Gastrocnemius medialis (tissue), 4 donors: Measurements from ENCODE around the gene GDA. TPM values are rescaled to one million over a fixed set of nuclear protein-coding genes. Genes with fewer than 3 reads are reported as not detected.

Experiments
- ATAC-seq, 2 donors: fragments of 150-250 bp; one replicate each; pipeline ENCODE4 v1.9.1; 2016
- DNase-seq, 2 donors: peaks; one replicate each; pipeline ENCODE4 v3.0.0-alpha.2; 2019
- H3K27ac ChIP-seq, 4 donors: fragments of 200-600 bp; sonication (generic); 1 replicate in 1 of 4; 2 replicates in 3 of 4; pipeline ENCODE4 v1.5.1; 2016 to 2018; ENCODE audit warnings: mild to moderate bottlenecking in 2 of 4, moderate library complexity in 1 of 4
- H3K27me3 ChIP-seq, 3 donors: fragments of 200-600 bp; sonication (generic) in 2 of 3; 1 replicate in 1 of 3; 2 replicates in 2 of 3; pipeline versions ENCODE4 v1.5.1 to v1.6.0; 2016 to 2019; ENCODE audit warnings: mild to moderate bottlenecking in 1 of 3, moderate library complexity in 1 of 3
- H3K36me3 ChIP-seq, 2 donors: fragments of 200-600 bp; sonication (generic) in 1 of 2; one replicate each; pipeline ENCODE4 v1.5.1; 2017 to 2018
- H3K4me1 ChIP-seq, 2 donors: fragments of 200-600 bp; sonication (generic) in 1 of 2; one replicate each; pipeline ENCODE4 v1.5.1; 2016 to 2017; ENCODE audit warnings: mild to moderate bottlenecking in 2 of 2
- H3K4me3 ChIP-seq, 4 donors: fragments of 200-600 bp; sonication (generic) in 3 of 4; 1 replicate in 1 of 4; 2 replicates in 3 of 4; pipeline ENCODE4 v1.5.1; 2016 to 2019; ENCODE audit warnings: mild to moderate bottlenecking in 2 of 4
- H3K9me3 ChIP-seq, 3 donors: fragments of 200-600 bp; sonication (generic) in 2 of 3; 1 replicate in 1 of 3; 2 replicates in 2 of 3; pipeline ENCODE4 v1.5.1; 2016 to 2019
- POLR2A ChIP-seq, 2 donors: fragments of 450-650 bp; IDR thresholded peaks; one replicate each; pipeline ENCODE4 v1.6.1; 2017; ENCODE audit warnings: antibody characterized with exemption in 2 of 2, mild to moderate bottlenecking in 2 of 2, moderate library complexity in 2 of 2
- in situ Hi-C, 4 donors: fragments of 200-750 bp; cut with MboI; loops; one replicate each; pipeline versions ENCODE4 v1.15.0 to v1.8.0; 2017; ENCODE audit warnings: low sequenced_read_pairs in 4 of 4
- intact Hi-C: fragments of 100-400 bp; cut with DNase I; formaldehyde crosslinking; loops from one replicate; pipeline ENCODE4 v1.15.1; 2023; ENCODE audit warnings: low total_unique reads
- total RNA-seq, 4 donors: library from RNA; depleted of rRNA; stranded (reverse); fragments of >200 nt; gene quantifications; one replicate each; pipeline versions ENCODE4 v1.1.0 to v1.2.3, GENCODE V29; 2016
- TF ChIP-seq, protein P1 (sequence below), 5 experiments: fragments of 450-650 bp in 3 of 5; fragments of 200-600 bp in 2 of 5; sonication (generic) in 2 of 5; IDR thresholded peaks in 4 of 5; conservative IDR thresholded peaks in 1 of 5; 1 replicate in 4 of 5; 2 replicates in 1 of 5; pipeline ENCODE4 v1.5.1; 2016 to 2019; ENCODE audit warnings: antibody characterized with exemption in 5 of 5, mild to moderate bottlenecking in 3 of 5, moderate library complexity in 3 of 5

Gene GDA
- total RNA-seq, 4 donors from 2014 or later: 0.62 to 2.5 (median 0.82) TPM; not detected in 1

DNA sequence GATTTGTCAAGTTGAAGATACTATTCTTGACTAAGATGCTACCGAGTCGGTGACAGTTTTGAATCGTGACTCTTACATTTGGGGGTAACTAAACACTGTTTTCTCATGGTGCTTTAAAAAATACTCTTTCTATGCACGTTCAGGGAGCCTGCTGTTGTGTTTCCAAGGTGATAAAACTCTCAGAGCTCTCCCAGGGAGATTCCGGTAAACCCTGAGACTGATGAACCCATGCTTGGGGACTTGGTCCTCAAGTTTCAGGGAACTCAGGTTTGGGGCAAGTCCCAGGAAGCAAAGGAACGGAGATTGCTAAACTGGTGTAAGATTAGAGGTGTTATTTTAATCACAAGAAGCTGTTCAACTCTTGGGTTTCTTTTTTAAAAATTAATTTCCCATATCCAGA, 1.4 kb downstream of the GDA start:
- no peaks in the 10 kb centered on the region for H3K36me3 ChIP-seq
- DNase-seq (no peak), ATAC-seq (no peak)
- TF ChIP-seq POLR2A (IDR thresholded peaks at IDR 0.05): no peak
- TF ChIP-seq, protein P1, sequence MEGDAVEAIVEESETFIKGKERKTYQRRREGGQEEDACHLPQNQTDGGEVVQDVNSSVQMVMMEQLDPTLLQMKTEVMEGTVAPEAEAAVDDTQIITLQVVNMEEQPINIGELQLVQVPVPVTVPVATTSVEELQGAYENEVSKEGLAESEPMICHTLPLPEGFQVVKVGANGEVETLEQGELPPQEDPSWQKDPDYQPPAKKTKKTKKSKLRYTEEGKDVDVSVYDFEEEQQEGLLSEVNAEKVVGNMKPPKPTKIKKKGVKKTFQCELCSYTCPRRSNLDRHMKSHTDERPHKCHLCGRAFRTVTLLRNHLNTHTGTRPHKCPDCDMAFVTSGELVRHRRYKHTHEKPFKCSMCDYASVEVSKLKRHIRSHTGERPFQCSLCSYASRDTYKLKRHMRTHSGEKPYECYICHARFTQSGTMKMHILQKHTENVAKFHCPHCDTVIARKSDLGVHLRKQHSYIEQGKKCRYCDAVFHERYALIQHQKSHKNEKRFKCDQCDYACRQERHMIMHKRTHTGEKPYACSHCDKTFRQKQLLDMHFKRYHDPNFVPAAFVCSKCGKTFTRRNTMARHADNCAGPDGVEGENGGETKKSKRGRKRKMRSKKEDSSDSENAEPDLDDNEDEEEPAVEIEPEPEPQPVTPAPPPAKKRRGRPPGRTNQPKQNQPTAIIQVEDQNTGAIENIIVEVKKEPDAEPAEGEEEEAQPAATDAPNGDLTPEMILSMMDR (IDR thresholded peaks at IDR 0.05 in 4 of 5, conservative IDR thresholded peaks at IDR 0.05 in 1 of 5): no peak
- H3K4me3 ChIP-seq: no peak overlapping the region
- no peaks in the 10 kb centered on the region for H3K9me3 ChIP-seq
- H3K27me3 ChIP-seq: no peaks in the 10 kb centered on the region
- intact Hi-C loops (no loop called here), in situ Hi-C loops (loop anchor here in 1 of 4 donors (25.0 kb wide), 1 partner anchor 88 kb away; the partner anchor contains the start of gene C9orf57)
- H3K27ac ChIP-seq: peak overlapping the region in 1 of 4 donors; percentile 21
- peaks cover 4 to 6% of the 10 kb centered on the region in 2 donors for H3K4me1 ChIP-seq

- Histone ChIP-seq H3K27me3 (no peaks in the 10 kb centered on the region), H3K4me3 (no peak overlapping the region), H3K36me3 (no peaks in the 10 kb centered on the region), H3K4me1 (peaks cover 4 to 6% of the 10 kb centered on the region in 2 donors), H3K9me3 (no peaks in the 10 kb centered on the region), H3K27ac (peak overlapping the region in 1 of 4 donors; percentile 21)
- DNase-seq (no peak), ATAC-seq (no peak)
- in situ Hi-C loops: loop anchor here in 1 of 4 donors (25.0 kb wide), 1 partner anchor 89 kb away; the partner anchor contains the start of gene C9orf57
- intact Hi-C loops: no loop called here
- TF ChIP-seq, protein P1 (IDR thresholded peaks at IDR 0.05 in 4 of 5, conservative IDR thresholded peaks at IDR 0.05 in 1 of 5): no peak
- TF ChIP-seq POLR2A (IDR thresholded peaks at IDR 0.05): no peak
Observed at GRCh38 chr9:72151104-72151503, 1.9 kb downstream of the GDA start.

DNA sequence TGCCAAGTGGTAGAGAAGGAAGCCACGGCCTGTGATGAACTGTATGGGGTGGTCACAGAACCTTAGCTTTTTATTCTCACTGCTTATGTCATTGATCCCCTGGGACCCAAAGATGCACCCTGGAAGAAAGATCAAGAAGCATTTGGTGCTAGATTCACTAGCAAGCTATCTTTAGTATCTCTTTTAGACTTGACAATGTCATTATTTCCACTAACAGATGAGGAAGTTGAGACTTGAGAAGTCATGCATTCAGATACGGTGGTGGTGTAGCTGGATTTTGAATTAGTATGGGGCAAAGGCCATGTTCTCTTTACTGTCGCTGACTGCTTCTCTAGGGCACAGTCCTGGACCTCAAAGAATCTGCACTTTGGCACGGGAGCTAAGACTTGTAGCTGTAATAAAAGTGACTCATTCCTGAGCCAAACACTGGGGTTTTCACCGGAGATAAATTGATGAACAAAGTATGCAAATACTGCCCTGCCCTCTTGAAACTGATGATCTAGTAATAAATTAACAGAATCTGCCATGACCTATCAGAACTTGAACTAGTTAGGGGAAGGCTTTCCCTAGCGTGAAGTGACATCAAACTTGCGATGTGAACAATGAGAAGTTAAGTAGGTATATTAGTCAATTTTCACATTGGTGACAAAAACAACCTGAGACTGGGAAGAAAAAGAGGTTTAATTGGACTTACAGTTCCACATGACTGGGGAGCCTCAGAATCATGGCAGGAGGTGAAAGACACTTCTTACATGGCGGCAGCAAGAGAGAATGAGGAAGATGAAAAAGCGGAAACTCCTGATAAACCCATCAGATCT, 5.4 kb downstream of the GDA start:
- DNase-seq: no peak
- Histone ChIP-seq H3K9me3 (no peaks in the 10 kb centered on the region), H3K27ac (no peak overlapping the region), H3K36me3 (no peaks in the 10 kb centered on the region), H3K4me1 (no peaks in the 10 kb centered on the region), H3K27me3 (no peaks in the 10 kb centered on the region), H3K4me3 (no peak overlapping the region)
- no peak for ATAC-seq
- TF ChIP-seq, protein P1 (IDR thresholded peaks at IDR 0.05 in 4 of 5, conservative IDR thresholded peaks at IDR 0.05 in 1 of 5): no peak
- no peak for TF ChIP-seq POLR2A (IDR thresholded peaks at IDR 0.05)
- in situ Hi-C loops: loop anchor here in 1 of 4 donors (25.0 kb wide), 1 partner anchor 92 kb away; the partner anchor contains the start of gene C9orf57
- intact Hi-C loops: no loop called here

GRCh38 chr9:72155301-72155700, 6.1 kb downstream of the GDA start:
- Histone ChIP-seq H3K27me3 (no peaks in the 10 kb centered on the region), H3K27ac (no peak overlapping the region), H3K36me3 (no peaks in the 10 kb centered on the region), H3K4me1 (no peaks in the 10 kb centered on the region), H3K9me3 (no peaks in the 10 kb centered on the region), H3K4me3 (no peak overlapping the region)
- no peak for DNase-seq
- in situ Hi-C loops (loop anchor here in 1 of 4 donors (25.0 kb wide), 1 partner anchor 93 kb away; the partner anchor contains the start of gene C9orf57), intact Hi-C loops (no loop called here)
- TF ChIP-seq, protein P1 (IDR thresholded peaks at IDR 0.05 in 4 of 5, conservative IDR thresholded peaks at IDR 0.05 in 1 of 5): no peak
- no peak for TF ChIP-seq POLR2A (IDR thresholded peaks at IDR 0.05)
- ATAC-seq: no peak
